KG1 (cell line): ENCODE results near the gene AK9.
"Not testable (repeated sequence)": the region's sequence is repeated elsewhere in the genome, so short reads cannot be mapped to it uniquely, and the experiment has no call there.

ENCODE experiments used
- DNase-seq: peaks from one replicate; lab custom pipeline; 2025; lab: John Stamatoyannopoulos, UW

AK9 gene

DNA sequence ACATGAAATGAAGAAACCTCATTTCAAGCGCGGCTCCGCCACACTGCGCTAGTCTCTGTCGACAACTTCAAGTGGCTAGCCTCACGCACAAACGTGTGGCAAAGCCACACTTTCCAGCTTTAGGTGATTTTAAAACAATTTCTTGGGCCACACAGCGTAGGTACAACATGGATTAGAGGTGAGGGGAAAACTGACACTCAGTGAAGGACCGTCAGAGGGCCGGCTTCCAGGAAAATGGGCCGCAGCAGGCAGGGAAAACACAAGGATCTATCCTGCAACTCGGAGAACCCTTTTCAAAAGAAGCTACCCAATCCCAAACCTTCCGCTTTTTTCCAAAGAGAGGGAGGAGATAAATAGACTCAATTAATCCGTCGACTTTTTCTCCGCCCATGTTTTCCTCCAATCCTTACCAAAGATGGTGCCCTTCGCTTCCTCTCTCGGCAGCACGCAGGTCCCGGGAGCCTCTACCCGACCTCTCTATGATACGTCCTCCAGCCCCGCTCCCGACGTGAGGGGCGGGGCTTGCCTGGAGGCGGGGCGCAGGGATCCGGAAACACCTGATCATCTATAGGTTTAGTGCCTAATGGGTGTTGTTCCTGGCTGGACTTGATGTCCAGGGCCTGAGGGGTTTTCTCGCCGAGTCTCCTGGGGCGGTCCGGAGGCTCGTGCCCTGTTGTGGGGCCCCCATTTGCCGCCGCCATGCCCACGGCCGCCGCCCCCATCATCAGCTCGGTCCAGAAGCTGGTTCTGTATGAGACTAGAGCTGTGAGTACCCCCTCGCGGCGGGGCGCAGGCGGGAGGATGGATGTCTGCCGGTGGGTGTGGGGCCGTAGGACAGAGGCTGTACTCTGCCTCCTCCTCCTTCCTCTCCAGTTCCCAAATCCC, at the start of gene AK9, which contains the start of gene FIG4:
Gene AK9 (minus strand): TSS at position 466 of the 885 bp plus-strand sequence. CDS start 15,457 bp downstream, outside the sequence.
Gene FIG4 (plus strand): TSS at position 560 of the 885 bp plus-strand sequence. CDS start 140 bp downstream, at position 700.
- peak; percentile 84 for DNase-seq

DNA sequence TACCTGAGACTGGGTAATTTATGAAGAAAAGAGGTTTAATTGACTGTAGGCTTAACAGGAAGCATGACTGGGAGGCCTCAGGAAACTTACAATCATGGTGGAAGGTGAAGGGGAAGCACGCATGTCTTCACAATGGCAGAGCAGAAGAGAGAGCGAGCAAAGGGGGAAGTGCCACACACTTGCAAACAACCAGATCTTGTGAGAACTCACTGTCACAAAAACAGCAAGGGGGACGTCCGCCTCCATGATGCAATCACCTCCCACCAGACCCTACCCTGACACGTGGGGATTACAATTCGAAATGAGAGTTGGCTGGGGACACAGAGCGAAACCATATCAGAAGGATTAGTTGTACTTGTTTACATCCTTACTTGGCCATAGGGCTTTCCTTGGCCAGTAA, 49.8 kb upstream of the AK9 start:
- no peak for DNase-seq

- DNase-seq: no peak
Measured at GRCh38 chr6:109739686-109740085, 48.7 kb upstream of the AK9 start.

DNA sequence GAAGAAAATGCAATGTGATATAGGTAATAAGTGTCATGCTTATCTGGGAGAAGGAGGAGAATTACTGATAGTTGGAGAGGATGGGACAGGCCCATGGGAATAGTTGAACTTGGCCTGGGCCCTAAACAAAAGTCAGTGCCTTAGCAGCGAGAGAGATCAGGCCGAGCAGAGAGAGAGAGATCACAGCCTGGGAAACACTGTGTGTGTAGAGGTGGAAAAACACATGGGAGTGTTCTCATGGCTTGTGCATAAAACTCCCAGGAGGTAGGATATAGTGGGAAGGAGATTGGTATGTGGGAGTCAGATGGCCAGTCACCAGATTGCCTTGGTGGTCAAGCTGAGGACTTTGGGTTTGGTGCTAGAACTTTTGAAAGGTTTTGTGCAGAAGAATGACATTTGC, 47.7 kb upstream of the AK9 start:
- no peak for DNase-seq

DNA sequence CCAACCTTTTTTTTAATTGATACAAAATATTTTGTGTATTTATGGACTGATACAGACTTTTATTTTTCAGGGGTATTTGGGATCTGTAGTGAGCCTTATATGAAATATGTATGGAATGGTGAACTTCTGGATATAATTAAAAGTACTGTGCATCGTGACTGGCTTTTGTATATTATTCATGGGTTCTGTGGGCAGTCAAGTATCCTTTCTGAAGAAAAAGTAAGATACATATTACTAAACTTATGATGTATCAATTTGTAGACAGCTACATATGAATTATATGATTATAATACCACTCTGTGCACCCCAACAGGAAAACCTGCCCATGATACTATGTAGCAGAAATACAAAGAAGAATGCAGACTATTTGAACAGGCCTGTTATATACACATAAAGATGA, 47.3 kb upstream of the AK9 start:
- no peak for DNase-seq

DNA sequence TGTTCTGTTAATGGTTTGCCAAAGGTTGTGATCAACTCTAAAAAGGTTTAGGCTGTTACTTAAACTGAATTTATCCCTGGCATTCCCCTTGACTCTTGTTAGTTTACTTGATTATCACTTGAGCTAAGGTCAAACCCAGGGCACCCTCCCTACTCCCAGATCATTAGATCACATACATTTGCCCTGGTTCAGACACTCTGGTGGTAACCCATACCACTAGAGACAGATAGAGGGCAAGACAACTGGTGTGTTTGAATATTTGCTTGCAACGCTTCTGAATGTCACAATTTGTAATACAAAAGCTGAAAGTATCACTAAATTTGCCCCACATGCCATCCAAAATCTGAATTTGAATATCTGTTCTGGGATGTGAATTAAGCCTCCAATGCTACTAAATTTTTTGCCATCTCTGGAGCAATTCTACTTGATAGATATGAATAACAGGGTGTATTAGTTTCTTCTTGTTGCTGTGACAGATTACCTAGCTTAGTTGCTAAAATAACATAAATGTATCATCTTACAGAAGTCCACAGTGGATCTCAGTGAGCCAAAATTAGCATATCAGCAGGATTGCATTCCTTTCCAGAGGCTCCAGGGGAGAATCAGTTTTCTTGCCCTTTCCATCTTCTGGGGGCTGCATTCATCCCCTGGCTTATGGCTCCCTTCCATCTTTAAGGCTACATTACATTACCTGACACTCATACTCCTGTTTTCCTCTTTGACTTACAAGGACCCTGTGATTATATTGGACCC, 45.4 kb upstream of the AK9 start:
- DNase-seq: no peak

DNA sequence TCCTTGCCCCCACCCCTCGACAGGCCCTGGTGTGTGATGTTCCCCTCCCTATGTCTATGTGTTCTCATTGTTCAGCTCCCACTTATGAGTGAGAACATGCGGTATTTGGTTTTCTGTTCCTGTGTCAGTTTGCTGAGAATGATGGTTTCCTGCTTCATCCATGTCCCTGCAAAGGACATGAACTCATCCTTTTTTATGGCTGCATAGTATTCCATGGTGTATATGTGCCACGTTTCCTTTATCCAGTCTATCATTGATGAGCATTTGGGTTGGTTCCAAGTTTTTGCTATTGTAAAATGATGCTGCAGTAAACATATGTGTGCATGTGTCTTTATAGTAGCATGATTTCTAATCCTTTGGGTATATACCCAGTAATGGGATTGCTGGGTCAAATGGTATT, 34.2 kb upstream of the AK9 start:
- not testable (repeated sequence) for DNase-seq

DNA sequence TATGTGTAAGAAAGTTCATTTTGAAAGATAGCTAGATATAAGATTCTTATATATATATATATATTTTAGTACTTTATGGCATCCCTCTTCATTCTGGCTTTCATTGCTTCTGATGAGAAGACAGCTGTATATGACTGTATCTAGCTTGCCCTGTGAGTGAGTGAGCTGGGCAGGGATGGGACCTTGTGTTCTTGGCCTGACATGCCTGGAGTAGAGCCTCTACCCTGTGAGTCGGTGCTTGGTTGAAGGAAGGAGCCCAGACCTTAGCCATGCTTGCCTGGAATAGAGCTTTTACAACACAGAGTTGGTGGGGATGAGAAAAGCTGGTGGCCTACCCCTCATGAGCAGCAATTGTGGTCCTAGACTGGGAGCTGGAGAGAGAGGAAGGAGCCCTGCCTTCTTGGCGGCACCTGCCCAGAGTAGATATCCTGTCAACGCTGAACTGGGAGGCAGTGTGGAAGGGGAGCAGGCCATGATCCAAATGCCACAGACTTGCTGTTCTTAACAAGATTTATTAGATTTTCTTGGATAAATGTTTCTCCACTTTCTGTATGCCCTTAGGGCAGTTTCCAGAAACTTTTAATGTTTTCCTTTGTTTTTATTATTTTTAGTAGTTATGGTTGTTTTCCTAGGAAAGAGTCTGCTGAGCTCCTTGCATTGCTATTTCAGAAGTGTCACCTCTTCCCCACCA, 31.7 kb upstream of the AK9 start:
- no peak for DNase-seq

GRCh38 chr6:109722011-109722410, 31.0 kb upstream of the AK9 start:
- no peak for DNase-seq

GRCh38 chr6:109720311-109720710, 29.3 kb upstream of the AK9 start:
- DNase-seq: no peak

- DNase-seq: no peak
Measured at GRCh38 chr6:109718991-109719390, 28.0 kb upstream of the AK9 start.

- no peak for DNase-seq
Measured at GRCh38 chr6:109717971-109718370, 27.0 kb upstream of the AK9 start.

GRCh38 chr6:109715616-109716015, 24.6 kb upstream of the AK9 start:
- DNase-seq: no peak

DNA sequence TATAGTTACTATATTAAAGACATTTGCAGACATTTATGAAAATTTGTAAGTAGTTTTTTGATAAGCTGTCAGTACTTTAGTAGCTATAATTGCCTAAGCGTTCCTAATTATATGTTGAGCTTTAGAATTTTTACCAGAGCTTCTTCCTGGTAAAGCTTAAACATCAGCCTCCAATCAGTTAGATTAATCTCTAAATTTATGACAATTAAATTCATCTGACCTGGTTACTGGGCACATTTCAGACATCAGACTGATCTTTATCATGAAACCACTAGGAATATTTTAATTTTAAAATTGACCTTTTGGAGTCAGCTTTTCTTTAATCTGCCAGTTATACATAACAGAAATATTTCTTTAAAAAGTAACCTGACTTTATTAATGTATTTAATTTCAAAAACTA, 23.6 kb upstream of the AK9 start:
- DNase-seq: no peak

DNA sequence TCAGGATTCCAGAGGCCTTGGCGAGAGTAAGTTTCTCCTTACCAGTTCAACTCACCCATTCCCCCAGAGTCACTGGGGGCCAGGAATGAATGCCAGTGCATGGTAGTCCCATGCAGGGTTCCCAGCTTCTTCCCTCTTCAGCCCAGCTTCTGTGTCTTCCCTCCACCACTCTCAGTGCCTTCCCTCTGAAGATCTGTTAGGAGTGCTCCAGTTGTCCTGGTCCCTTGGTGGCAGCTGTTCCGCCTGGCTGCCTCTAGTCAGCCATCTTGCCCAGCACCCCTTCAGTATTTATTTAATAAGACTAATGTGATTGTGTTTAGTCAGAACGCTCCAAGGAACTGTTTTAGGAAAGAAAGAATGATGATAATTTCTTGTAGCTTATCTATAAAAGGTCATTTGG, 23.2 kb upstream of the AK9 start:
- no peak for DNase-seq

- no peak for DNase-seq
Measured at GRCh38 chr6:109713097-109713496, 22.1 kb upstream of the AK9 start.

DNA sequence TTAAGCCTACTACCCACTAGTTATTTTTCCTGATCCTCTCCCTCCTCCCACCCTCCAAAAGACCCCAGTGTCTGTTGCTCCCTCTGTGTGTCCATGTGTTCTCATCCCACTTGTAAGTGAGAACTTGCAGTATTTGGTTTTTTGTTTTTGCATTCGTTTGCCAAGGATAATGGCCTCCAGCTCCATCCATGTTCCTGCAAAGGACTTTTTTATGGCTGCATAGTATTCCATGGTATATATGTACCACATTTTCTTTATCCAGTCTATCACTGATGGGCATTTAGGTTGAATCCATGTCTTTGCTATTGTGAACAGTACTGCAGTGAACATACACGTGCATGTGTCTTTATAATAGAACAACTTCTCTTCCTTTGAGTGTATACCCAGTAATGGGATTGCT, 17.1 kb upstream of the AK9 start:
- not testable (repeated sequence) for DNase-seq

- DNase-seq: no peak
Measured at GRCh38 chr6:109706513-109706912, 15.5 kb upstream of the AK9 start.

GRCh38 chr6:109705258-109705657, 14.3 kb upstream of the AK9 start:
- peak; percentile 84 for DNase-seq

DNA sequence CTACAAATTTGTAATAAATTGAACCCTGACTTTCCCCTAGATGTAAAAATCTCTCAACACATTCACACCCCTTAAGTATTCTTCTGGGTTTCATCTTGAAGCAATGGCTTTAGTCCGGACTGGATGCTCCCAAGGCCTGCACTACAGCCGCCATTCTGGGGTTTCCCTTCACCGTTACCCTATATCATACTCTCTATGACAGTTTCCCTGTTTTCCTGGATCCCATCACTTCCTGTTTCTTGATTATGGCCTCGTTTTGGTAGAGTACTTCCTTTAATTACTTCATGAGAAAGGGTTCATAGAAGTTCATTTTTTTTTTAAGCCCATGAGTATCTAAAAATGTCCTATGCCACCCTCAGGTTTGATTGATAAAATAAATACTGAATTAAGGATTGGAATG, 11.8 kb upstream of the AK9 start:
- DNase-seq: no peak

DNA sequence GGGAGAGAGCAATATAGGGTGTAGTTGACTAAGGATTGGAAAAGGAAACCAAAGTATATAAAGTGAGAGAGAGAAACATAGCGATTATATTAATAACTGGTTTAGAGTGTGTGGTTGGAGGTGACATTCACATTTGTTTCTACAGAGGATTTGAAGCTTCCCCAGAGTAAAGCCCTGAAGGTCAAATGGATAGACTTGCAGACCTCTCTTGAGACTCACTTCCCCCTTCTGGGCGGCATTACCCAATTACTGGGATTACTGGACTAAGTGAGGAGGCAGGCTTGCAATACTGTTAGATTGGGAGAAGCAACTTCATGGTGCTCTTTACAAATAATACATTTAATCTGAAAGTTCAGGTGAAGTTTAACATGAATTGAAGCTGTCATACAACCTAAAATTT, 10.8 kb upstream of the AK9 start:
- DNase-seq: no peak

DNA sequence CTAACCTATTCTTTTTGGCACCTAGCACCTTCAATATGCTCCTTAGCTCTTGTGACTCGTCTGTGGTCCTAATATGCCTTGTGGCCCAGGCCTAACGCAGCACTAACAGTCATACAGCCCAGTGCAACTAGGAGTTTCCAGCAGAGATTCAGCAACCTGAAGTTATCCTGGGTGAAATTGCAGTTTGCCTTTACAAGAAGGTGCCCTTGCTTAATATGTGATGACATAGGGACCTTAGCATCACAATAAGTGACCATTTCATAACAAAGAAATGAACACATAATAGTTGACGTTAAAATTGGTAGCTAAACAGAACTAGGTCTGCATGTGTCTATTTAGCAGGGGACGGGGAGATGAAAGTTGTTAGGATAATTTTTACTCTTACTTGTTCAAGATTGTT, 10.2 kb upstream of the AK9 start:
- no peak for DNase-seq

GRCh38 chr6:109696355-109696754, 5.4 kb upstream of the AK9 start:
- no peak for DNase-seq
